ENCODE data around the gene LRP6.

LRP6 gene

GRCh38 chr12:12209675-12210074, 57.2 kb downstream of the LRP6 start:
- Histone ChIP-seq H2AFZ (ENCODE audit: low read length) (no peak overlapping the region), H3K4me1 (ENCODE audit: insufficient read depth, low read length, poor library complexity, severe bottlenecking) (peaks cover 5% of the 10 kb centered on the region), H3K79me2 (ENCODE audit: insufficient read depth, low read length) (no peaks in the 10 kb centered on the region), H3K4me2 (ENCODE audit: low read depth, low read length, poor library complexity, severe bottlenecking) (no peak overlapping the region), H3K36me3 (ENCODE audit: insufficient read depth, low read length) (no peaks in the 10 kb centered on the region), H3F3A (ENCODE audit: low read depth) (no peaks in the 10 kb centered on the region), H3K4me3 (ENCODE audit: low read length, poor library complexity, severe bottlenecking) (no peak overlapping the region), H4K20me1 (ENCODE audit: insufficient read depth, low read length, poor library complexity, severe bottlenecking) (no peaks in the 10 kb centered on the region), H3K9me3 (ENCODE audit: insufficient read depth, low read depth, low read length) (no peaks in the 10 kb centered on the region), H3K9me2 (replicated peaks; ENCODE audit: low read depth, low read length) (no peaks in the 10 kb centered on the region), H3K9ac (ENCODE audit: low read depth, low read length, poor library complexity, severe bottlenecking) (no peak overlapping the region), H3K27me3 (ENCODE audit: insufficient read depth, low read length, poor library complexity, severe bottlenecking) (no peaks in the 10 kb centered on the region)
- no peak for TF ChIP-seq CTCF (conservative IDR thresholded peaks at IDR 0.05; ENCODE audit: low read length)
- no peak for TF ChIP-seq EZH2phosphoT487 (IDR thresholded peaks at IDR 0.05; ENCODE audit: borderline replicate concordance)

GRCh38 chr12:12209043-12209442, 57.8 kb downstream of the LRP6 start:
- TF ChIP-seq CTCF (conservative IDR thresholded peaks at IDR 0.05; ENCODE audit: low read length) (no peak), EZH2phosphoT487 (IDR thresholded peaks at IDR 0.05; ENCODE audit: borderline replicate concordance) (no peak)

GRCh38 chr12:12207746-12208145, 59.1 kb downstream of the LRP6 start:
- no peaks in the 10 kb centered on the region for H4K20me1 ChIP-seq (ENCODE audit: insufficient read depth, low read length, poor library complexity, severe bottlenecking)
- TF ChIP-seq EZH2phosphoT487 (IDR thresholded peaks at IDR 0.05; ENCODE audit: borderline replicate concordance), result no peak
- TF ChIP-seq CTCF (conservative IDR thresholded peaks at IDR 0.05; ENCODE audit: low read length), result no peak
- no peaks in the 10 kb centered on the region for H3F3A ChIP-seq (ENCODE audit: low read depth)
- H3K4me1 ChIP-seq (ENCODE audit: insufficient read depth, low read length, poor library complexity, severe bottlenecking), result no peaks in the 10 kb centered on the region
- no peaks in the 10 kb centered on the region for H3K9me3 ChIP-seq (ENCODE audit: insufficient read depth, low read depth, low read length)
- no peak overlapping the region for H3K9ac ChIP-seq (ENCODE audit: low read depth, low read length, poor library complexity, severe bottlenecking)
- H3K27me3 ChIP-seq (ENCODE audit: insufficient read depth, low read length, poor library complexity, severe bottlenecking), result no peaks in the 10 kb centered on the region
- H3K4me3 ChIP-seq (ENCODE audit: low read length, poor library complexity, severe bottlenecking), result no peak overlapping the region
- H3K79me2 ChIP-seq (ENCODE audit: insufficient read depth, low read length), result no peaks in the 10 kb centered on the region
- no peaks in the 10 kb centered on the region for H3K9me2 ChIP-seq (replicated peaks; ENCODE audit: low read depth, low read length)
- no peak overlapping the region for H2AFZ ChIP-seq (ENCODE audit: low read length)
- no peaks in the 10 kb centered on the region for H3K36me3 ChIP-seq (ENCODE audit: insufficient read depth, low read length)
- no peak overlapping the region for H3K4me2 ChIP-seq (ENCODE audit: low read depth, low read length, poor library complexity, severe bottlenecking)

More at GRCh38 chr12:12209043-12209442, 57.8 kb downstream of the LRP6 start:
- Histone ChIP-seq H3F3A (ENCODE audit: low read depth) (no peaks in the 10 kb centered on the region), H3K79me2 (ENCODE audit: insufficient read depth, low read length) (no peaks in the 10 kb centered on the region), H4K20me1 (ENCODE audit: insufficient read depth, low read length, poor library complexity, severe bottlenecking) (no peaks in the 10 kb centered on the region), H3K4me1 (ENCODE audit: insufficient read depth, low read length, poor library complexity, severe bottlenecking) (no peaks in the 10 kb centered on the region), H3K9me3 (ENCODE audit: insufficient read depth, low read depth, low read length) (no peaks in the 10 kb centered on the region), H3K4me2 (ENCODE audit: low read depth, low read length, poor library complexity, severe bottlenecking) (no peak overlapping the region), H3K9ac (ENCODE audit: low read depth, low read length, poor library complexity, severe bottlenecking) (no peak overlapping the region), H3K4me3 (ENCODE audit: low read length, poor library complexity, severe bottlenecking) (no peak overlapping the region), H2AFZ (ENCODE audit: low read length) (no peak overlapping the region), H3K27me3 (ENCODE audit: insufficient read depth, low read length, poor library complexity, severe bottlenecking) (no peaks in the 10 kb centered on the region), H3K36me3 (ENCODE audit: insufficient read depth, low read length) (no peaks in the 10 kb centered on the region), H3K9me2 (replicated peaks; ENCODE audit: low read depth, low read length) (no peaks in the 10 kb centered on the region)

All from Loucy (cell line).